Right lobe of liver (tissue), 6 donors: Measurements from ENCODE around the gene TEX22. TPM values are rescaled to one million over a fixed set of nuclear protein-coding genes. Genes with fewer than 3 reads are reported as not detected.

Experiments
- ATAC-seq, 4 donors: fragments of 200-7000 bp; cut with Tn5 transposase; one replicate each; pipeline ENCODE4 v1.9.1; 2020; ENCODE audit warnings: mild to moderate bottlenecking in 4 of 4, moderate library complexity in 4 of 4
- DNase-seq, 3 donors: peaks; one replicate each; pipeline ENCODE4 v3.0.0-alpha.2; 2020
- H3K27ac ChIP-seq, 3 donors: fragments of 200-600 bp; one replicate each; pipeline ENCODE4 v1.8.0; 2022
- H3K27me3 ChIP-seq, 2 donors: fragments of 200-600 bp; one replicate each; pipeline ENCODE4 v1.8.0; 2022
- H3K36me3 ChIP-seq, 4 donors: fragments of 200-600 bp; sonication (generic) in 1 of 4; one replicate each; pipeline versions ENCODE4 v1.5.1 to v1.8.0; 2017 to 2022; ENCODE audit warnings: control low read depth in 1 of 4
- H3K4me1 ChIP-seq, 4 donors: fragments of 200-600 bp; sonication (generic) in 1 of 4; one replicate each; pipeline versions ENCODE4 v1.5.1 to v1.8.0; 2017 to 2022; ENCODE audit warnings: control low read depth in 1 of 4
- H3K4me3 ChIP-seq, 3 donors: fragments of 200-600 bp; one replicate each; pipeline ENCODE4 v1.8.0; 2022
- H3K9me3 ChIP-seq, 4 donors: fragments of 200-600 bp; sonication (generic) in 1 of 4; one replicate each; pipeline versions ENCODE4 v1.5.1 to v1.8.0; 2017 to 2022; ENCODE audit warnings: control low read depth in 1 of 4
- CTCF ChIP-seq, 4 donors: fragments of 200-600 bp in 3 of 4; fragments of 450-650 bp in 1 of 4; IDR thresholded peaks; one replicate each; pipeline versions ENCODE4 v1.5.1 to v1.8.0; 2016 to 2022; ENCODE audit warnings: antibody characterized with exemption in 4 of 4, mild to moderate bottlenecking in 2 of 4
- POLR2A ChIP-seq: fragments of 450-650 bp; IDR thresholded peaks from one replicate; pipeline ENCODE4 v1.6.1; 2017; ENCODE audit warnings: antibody characterized with exemption, mild to moderate bottlenecking
- WGBS: methylation state at CpG from one replicate; pipeline ENCODE4 v1.1.6; 2018; ENCODE audit warnings: low coverage, low lambda C conversion rate; ENCODE audit not compliant: insufficient coverage; ENCODE audit errors: missing lambda C conversion rate; 5-methylcytosine and 5-hydroxymethylcytosine counted together
- intact Hi-C, 2 donors: fragments of 100-400 bp; cut with DNase I; formaldehyde crosslinking; loops; one replicate each; pipeline versions ENCODE4 v1.11.2 to v1.14.1; 2022
- total RNA-seq, 6 experiments: library from RNA; depleted of rRNA in 2 of 6; stranded (reverse); fragments of >200 nt in 2 of 6; fragmentation: NEBNext Ultra II Directional in 3 of 6; extraction: Animal tissue kit (Norgen Biotek cat#: 25700) in 3 of 6; gene quantifications; one replicate each; pipeline versions ENCODE4 v1.1.0 to v1.2.4, GENCODE V29; 2016 to 2023
- donor health status: DM: no; HTN: yes; CAD: no.
- donor health status: DM: no; HTN: no; CAD: no.
- donor health status: DM: no; HTN: no; CAD: no.
- donor health status: DM: no; HTN: yes; CAD: no.
- donor health status: DM: no; HTN: yes; CAD: no.

Gene TEX22
- total RNA-seq, 6 experiments from 2014 or later: 0.07 to 0.44 (median 0.35) TPM; not detected in 3

GRCh38 chr14:105378873-105379685 is 19.3 kb upstream of the TEX22 start:
- no peak for DNase-seq
- WGBS: 80% methylated on average over 5 of the region's 17 CpGs
- no peaks in the 10 kb centered on the region for H3K27me3 ChIP-seq

GRCh38 chr14:105379946-105380345 is 18.4 kb upstream of the TEX22 start:
- no peaks in the 10 kb centered on the region for H3K27me3 ChIP-seq
- no peaks in the 10 kb centered on the region for H3K9me3 ChIP-seq
- no peaks in the 10 kb centered on the region for H3K4me1 ChIP-seq
- H3K4me3 ChIP-seq: no peak overlapping the region
- ATAC-seq: no peak
- TF ChIP-seq POLR2A (no peak), CTCF (IDR thresholded peaks at IDR 0.05) (no peak)
- no peak for DNase-seq
- WGBS: no CpG with 5 or more reads among the region's 14 CpGs
- no peak overlapping the region for H3K27ac ChIP-seq
- intact Hi-C loops: loop anchor here in 1 of 2 donors (10.0 kb wide), 1 partner anchor 145 kb away; the partner anchor contains the start of gene TMEM121
- H3K36me3 ChIP-seq: no peaks in the 10 kb centered on the region

More at GRCh38 chr14:105378873-105379685, 19.3 kb upstream of the TEX22 start:
- no peaks in the 10 kb centered on the region for H3K4me1 ChIP-seq
- no peak for ATAC-seq
- H3K9me3 ChIP-seq: no peaks in the 10 kb centered on the region
- intact Hi-C loops: loop anchor here in 1 of 2 donors (10.0 kb wide), 1 partner anchor 146 kb away; the partner anchor contains the start of gene TMEM121
- H3K27ac ChIP-seq: no peak overlapping the region
- H3K36me3 ChIP-seq: no peaks in the 10 kb centered on the region
- H3K4me3 ChIP-seq: no peak overlapping the region
- TF ChIP-seq POLR2A (no peak), CTCF (IDR thresholded peaks at IDR 0.05) (no peak)

GRCh38 chr14:105380756-105381155 is 17.6 kb upstream of the TEX22 start:
- Histone ChIP-seq H3K27me3 (no peaks in the 10 kb centered on the region), H3K36me3 (no peaks in the 10 kb centered on the region), H3K4me3 (no peak overlapping the region), H3K9me3 (no peaks in the 10 kb centered on the region), H3K27ac (no peak overlapping the region), H3K4me1 (no peaks in the 10 kb centered on the region)
- TF ChIP-seq CTCF (IDR thresholded peaks at IDR 0.05) (no peak), POLR2A (no peak)
- intact Hi-C loops: no loop called here
- peak in 1 of 3 donors; percentile 53 for DNase-seq
- no peak for ATAC-seq
- no CpG with 5 or more reads among the region's 19 CpGs for WGBS

GRCh38 chr14:105381446-105382342 is 16.6 kb upstream of the TEX22 start:
- ATAC-seq: no peak

More at GRCh38 chr14:105381446-105382342, 16.6 kb upstream of the TEX22 start:
- H3K27ac ChIP-seq: no peak overlapping the region
- H3K36me3 ChIP-seq: no peaks in the 10 kb centered on the region
- no peaks in the 10 kb centered on the region for H3K27me3 ChIP-seq
- intact Hi-C loops: no loop called here
- H3K4me3 ChIP-seq: no peak overlapping the region
- no peak for TF ChIP-seq CTCF (IDR thresholded peaks at IDR 0.05)
- TF ChIP-seq POLR2A: no peak
- H3K4me1 ChIP-seq: no peaks in the 10 kb centered on the region
- DNase-seq: peak in 2 of 3 donors; percentile 19 to 37
- WGBS: no CpG with 5 or more reads among the region's 27 CpGs
- no peaks in the 10 kb centered on the region for H3K9me3 ChIP-seq
